GM18520 (cell line): ENCODE measurements around the gene NEU1.
A peak's percentile ranks its signal among the peaks of the same experiment; 100 is the strongest.
"Not testable (repeated sequence)": the region's sequence is repeated elsewhere in the genome, so short reads cannot be mapped to it uniquely, and the experiment has no call there.

ENCODE experiments used
- ATAC-seq: cut with Tn5 transposase; IDR thresholded peaks from one replicate; pipeline ENCODE4 v1.9.1; 2021; ENCODE audit not compliant: unreplicated experiment

Gene NEU1

DNA sequence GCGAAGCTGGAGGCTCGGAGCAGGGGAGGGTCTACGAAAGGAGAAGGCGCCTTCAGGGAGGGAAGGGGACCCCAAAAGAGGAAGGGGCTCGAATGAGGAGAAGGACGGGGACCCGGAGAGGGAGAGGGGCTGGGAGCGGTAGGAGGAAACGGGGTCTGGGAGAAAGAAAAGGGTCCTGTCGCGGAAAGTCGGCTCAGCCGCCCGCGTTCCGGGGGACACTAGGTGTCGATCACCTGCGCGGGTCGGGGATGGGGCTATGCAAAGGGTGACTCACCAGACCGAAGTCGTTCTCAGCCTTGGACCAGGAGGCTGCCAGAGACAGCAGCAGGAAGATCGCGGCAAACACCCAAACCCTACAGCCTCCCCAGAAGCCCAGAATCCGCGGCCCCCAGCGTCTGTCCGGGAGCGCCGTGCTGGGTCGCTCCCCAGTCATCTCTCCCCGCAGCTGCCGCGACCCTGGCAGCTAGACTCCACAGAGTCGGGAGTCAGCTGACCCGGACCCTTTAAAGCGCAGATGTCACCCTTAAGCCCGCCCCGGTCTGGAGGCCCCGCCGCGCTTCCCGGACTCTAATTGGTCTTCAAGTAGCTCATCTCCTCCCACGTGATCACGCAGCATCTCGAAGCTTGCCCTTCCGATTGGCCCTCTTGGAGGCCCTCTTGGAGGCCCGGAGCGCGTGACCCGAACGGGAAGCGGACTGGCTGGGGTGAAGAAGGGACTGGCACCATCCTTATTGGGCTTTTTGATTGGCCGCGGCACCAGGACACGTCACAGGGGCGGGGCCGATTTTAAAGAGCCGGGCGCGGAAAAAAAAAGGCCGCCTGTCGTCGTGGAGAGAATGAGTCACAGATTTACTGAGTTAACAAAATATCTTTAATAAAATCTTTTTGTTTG lies at the start of gene NEU1:
TSS of gene NEU1 (minus strand) at position 478 of the 892 bp plus-strand sequence. CDS start at position 433, 45 bp downstream.
- peak; percentile 91 for ATAC-seq

DNA sequence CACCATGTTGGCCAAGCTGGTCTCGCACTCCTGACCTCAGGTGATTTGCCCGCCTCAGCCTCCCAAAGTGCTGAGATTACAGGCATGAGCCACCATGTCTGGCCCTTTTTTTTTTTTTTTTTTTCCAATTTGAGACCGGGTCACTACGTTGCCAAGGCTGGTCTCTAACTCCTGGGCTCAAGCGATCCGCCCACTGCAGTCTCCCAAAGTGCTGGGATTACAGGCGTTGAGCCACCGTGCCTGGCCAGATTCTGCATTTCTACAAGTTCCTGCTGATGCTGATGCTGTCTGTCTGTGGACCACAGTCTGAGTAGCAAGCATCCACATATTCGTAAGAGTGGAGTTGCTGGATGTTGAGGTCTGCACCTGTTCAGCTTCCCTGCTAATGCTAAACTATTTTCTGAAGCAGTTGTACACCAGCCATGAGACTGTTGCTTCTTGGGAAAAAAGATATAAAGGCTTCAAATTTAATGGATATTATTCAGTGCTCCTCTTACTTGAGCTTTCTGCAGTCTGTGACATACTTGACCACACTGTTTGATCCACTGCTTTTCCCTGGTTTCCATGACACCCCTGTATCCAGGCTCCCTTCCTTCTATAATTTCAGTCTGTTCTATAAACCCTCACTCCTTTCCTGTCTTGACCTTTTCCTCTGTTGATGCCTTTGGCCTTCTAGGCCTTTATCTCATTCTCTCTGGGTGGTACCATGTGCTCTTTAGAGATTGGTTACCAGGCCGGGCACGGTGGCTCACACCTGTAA lies 49.4 kb upstream of the NEU1 start:
- no peak for ATAC-seq

DNA sequence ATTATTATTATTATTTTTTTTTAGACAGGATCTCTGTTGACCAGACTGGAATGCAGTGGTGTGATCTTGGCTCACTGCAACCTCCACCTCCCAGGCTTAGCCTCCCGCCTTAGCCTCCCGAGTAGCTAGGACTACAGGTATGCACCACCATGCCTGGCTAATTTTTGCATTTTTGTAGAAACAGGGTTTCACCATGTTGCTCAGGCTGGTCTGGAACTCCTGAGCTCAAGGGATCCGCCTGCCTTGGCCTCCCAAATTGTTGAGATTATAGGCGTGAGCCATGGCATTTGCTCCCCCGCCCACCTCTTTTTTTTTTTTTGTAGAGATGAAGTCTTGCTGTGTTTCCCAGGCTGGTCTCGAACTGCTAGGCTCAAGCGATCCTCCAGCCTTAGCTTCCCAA lies 46.7 kb upstream of the NEU1 start:
- not testable (repeated sequence) for ATAC-seq

DNA sequence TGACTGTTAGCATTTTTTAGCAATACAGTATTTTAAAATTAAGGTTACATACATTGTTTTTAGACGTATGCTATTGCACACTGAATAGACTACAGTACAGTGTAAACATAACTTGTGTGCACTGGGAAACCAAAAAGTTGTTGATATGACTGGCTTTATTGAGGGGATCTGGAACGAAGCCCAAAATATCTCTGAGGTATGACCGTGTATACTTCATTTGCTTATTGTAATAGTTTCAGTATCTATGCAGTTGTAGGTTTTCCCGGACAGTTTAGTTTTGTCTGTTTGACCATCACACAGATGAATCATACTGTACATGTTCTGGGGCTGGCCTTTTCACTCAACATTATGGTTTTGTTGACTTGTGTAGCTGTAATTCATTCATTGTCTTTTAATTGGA lies 46.2 kb upstream of the NEU1 start:
- ATAC-seq: peak; percentile 58

DNA sequence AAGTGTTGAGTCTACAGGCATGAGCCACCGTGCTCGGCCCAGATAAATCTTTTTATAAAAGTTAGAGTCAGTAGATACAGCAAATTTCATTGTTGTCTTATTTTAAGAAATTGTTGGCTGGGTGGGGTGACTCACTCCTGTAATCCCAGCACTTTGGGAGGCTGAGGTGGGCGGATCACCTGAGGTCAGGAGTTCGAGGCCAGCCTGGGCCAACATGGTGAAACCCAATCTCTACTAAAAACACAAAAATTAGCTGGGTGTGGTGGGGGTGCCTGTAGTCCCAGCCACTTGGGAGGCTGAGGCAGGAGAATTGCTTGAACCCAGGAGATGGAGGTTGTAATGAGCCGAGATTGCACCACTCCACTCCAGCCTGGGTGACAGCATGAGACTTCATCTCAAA lies 45.6 kb upstream of the NEU1 start:
- not testable (repeated sequence) for ATAC-seq

DNA sequence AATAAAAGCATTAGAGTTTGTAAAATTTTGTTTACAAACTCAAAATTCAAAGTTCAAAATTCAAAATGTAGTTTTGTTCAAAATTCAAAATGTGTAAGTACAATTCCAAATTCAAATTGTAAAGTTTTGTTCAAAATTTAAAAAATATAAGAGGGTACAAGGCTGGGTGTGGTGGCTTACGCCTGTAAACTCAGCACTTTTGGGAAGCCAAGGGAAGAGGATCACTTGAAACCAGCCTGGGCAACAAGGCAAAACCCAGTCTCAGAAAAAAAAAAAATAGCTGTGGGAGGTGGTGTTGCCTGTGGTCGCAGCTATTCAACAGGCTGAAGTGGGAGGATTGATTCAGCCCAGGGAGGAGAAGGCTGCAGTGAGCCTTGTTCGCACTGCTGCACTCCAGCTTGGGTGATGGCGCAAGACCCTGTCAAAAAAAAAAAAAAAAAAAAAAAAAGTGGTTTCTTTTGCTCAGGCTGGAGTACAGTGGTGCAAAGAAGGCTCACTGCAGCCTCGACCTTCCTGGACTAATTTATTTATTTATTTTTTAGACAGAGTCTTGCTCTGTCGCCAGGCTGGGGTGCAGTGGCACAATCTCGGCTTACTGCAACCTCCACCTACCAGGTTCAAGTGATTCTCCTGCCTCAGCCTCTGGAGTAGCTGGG lies 44.7 kb upstream of the NEU1 start:
- ATAC-seq: no peak

DNA sequence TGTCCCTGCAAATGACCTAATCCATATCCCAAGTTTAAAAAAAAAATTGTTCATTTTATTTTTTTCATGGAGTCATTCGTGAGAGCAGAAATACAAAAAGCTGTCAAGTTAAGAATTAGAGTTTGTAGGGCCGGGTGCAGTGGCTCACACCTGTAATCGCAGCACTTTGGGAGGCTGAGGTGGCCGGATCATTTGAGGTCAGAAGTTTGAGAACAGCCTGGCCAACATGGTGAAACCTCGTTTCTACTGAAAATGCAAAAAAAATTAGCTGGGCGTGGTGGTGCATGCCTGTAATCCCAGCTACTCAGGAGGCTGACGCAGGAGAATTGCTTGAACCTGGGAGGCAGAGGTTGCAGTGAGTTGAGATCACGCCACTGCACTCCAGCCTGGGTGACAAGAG lies 44.1 kb upstream of the NEU1 start:
- not testable (repeated sequence) for ATAC-seq

DNA sequence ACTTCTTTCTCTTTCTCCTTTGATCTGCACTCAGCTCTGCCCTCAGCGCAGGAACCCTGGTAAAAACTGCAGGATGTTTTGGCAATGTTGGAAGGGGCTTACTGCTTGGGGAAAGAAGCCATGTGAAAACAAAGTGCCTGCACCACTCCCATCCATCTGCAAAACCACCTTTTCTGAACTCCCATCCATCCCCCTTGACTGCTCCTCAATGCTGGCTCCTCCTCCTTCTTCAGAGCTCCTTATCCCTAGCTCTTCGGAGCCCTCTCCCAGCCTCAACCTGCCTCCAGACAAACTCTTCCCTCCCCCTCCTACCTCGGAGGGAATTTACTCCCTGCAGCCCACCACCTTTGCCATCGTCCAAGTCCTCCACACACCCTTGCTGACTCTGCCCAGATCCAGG lies 43.5 kb upstream of the NEU1 start:
- no peak for ATAC-seq

DNA sequence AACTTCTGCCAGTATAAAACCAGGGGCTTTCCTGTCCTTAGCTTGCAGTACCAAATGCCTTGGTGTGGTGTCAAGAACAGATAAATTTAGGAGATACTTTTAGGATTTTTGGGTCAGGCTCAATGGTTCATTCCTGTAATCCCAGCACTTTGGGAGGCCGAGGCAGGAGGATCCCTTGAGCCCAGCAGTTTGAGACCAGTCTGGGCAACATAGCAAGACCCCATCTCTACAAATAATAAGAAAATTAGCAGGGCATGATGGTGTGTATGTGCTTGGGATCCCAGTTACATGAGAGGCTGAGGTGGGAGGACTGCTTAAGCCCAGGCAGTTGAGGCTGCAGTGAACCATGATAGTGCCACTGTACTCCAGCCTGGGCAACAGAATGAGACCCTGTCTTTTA lies 42.4 kb upstream of the NEU1 start:
- no peak for ATAC-seq

DNA sequence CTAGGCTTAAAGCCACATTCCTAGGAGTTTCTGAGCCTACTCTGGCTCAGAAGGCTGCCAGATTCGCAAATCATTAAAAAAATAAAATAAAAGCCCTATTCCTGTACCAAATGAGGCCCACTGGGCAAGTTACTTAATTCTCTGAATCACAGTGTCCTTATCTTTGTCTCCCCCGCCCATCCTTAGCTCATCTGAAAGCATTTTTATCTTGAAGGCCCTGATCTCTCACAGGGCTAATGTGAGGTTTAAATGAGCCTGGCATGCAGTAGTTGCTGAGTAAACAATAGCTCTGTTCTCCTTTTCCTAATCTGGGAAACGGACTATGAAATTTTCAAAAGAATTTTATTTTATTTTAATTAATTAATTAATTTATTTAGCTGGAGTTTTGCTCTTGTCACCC lies 41.3 kb upstream of the NEU1 start:
- no peak for ATAC-seq

DNA sequence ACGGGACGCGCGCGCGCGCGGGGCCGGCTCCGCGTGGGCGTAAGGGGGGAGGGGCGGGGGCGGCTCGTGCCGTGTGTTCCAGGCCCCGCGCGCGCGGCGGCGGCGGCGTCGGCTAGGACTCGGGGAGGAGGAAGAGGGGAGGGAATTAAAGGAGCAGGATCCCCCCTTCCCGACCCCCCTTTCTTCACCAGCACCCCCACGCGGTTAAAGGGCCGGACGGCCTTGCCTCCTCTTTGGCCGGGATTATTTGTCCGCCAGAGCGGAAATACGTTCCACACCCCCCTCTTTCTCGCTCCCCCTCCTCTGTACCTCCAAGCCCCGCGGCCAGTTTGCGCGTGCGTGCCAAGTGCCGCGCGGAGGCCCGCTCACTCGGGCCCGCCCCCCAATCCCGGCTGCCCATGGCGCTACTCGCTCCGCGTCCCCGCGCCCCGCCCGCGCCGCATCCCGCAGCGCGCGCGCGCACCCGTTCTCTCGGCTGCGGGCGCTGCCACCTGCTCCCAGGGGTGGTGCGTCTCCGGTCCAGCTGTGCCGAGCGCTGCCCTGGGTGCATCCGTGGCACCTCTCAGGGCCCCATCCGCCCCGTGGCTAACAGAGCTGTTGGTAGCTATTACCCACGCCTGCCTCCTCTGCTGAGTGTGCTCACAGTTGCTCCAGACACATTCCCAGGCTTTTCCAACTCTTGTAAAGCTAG lies 39.5 kb upstream of the NEU1 start, which contains the start of gene ZBTB12:
TSS of gene ZBTB12 (minus strand) at position 134 of the 691 bp plus-strand sequence. CDS start 781 bp downstream, outside the sequence.
- ATAC-seq: peak; percentile 42

DNA sequence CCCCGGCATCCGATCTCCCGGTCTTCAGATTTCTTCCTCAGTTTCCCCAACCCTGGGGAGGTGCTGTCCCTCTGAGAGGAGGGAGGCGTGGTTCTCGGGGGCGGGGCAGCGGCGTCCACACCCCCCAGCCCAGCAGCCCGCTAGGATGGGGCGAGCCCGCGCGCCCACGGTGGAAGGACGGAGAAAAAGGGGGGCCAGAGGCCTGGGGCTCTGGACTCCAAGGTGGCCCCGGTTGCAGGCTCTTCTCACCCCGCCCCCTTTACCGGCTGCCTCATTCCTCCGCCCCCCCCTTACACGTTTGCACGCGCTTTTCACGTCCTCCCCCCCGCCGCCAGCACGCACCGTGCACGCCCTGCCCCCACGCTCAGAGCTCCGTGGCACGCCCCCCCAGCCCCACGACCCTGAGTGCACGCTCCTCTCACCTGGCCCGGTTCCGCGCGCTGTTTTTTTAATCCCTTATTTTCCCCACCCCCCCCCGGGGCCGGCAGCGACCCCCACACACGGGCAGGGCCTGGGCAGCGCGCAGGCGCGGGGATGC lies 38.9 kb upstream of the NEU1 start:
- ATAC-seq: no peak

DNA sequence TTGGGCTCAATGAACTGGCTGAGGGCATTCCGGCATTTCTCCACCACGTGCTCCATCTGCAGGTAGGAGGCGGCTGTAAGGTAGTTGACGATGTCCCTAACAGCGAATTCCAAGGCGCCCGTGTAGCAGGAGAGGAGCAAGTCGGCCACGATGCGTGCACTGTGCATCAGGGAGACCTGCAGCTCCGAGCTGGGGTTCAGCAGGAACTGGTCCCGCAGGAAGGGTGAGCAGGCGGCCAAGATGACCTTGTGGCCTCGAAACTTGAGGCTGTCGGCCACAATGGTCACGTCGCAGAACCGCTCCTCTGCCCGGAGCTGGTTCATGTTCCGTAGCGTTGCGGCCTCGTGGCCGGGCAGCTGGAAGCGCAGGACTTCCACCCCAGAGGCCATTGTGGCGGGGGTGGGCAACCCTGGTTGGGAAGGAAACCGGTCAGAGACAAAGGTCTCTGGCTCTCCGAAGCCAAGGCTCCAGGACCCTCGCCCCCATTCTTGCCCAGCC lies 38.3 kb upstream of the NEU1 start:
- ATAC-seq: no peak

DNA sequence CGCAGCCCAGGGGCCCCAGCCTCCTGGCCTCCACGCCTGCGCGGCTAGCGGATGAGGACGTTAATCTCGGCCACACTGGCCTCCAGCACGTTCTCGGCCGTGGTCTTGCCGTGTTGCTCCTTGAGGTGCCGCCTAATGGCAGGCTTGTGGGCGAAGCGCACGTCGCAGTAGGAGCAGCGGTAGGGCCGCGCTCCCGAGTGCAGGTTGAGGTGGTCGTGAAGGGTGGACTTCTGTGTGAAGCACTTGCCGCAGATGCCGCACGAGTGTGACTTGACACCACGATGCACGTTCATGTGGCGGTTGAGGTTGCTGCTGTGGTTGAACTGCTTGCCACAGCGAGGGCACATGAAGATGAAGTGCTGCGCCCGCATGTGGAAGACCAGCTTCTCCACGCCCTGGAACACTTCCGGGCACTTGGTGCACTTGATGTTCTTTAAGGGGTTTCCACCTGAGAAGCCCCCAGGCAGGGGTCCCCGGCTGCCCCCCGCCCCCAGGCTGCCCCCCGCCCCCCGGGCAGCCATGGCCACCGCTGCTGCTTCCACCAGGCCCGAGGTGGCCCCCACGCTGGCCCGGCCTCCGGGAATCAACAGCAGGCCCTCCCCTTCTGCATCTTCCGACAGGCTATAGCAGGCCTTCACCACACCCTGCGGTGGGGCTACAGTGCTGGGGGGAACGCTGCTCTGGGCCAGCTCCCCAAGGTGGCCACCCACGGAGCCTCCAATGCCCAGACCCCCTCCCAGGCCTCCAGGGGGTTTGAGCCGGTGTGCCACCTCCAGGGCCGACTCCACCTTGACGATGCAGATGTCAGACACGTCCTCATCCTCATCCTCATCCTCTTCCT lies 37.5 kb upstream of the NEU1 start:
- ATAC-seq: no peak

DNA sequence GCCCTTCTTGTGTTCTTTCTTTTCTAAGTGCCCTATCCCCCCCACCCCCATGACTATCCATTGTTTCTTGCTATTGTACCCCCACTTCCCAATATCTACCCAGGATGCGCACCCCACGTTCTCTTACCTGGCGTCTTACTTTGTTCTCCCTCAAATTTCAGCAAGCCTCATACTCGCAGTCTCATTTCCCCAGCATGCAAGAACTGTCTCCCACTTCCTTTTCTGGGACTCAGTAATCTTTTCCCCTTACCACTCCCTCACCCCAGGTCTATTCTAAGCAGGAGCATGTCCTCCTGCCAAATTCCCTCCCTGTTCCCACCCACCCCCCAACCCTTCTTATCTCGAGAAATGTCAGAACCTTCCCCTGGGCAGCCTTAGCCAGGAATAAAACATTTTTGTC lies 36.6 kb upstream of the NEU1 start:
- no peak for ATAC-seq

DNA sequence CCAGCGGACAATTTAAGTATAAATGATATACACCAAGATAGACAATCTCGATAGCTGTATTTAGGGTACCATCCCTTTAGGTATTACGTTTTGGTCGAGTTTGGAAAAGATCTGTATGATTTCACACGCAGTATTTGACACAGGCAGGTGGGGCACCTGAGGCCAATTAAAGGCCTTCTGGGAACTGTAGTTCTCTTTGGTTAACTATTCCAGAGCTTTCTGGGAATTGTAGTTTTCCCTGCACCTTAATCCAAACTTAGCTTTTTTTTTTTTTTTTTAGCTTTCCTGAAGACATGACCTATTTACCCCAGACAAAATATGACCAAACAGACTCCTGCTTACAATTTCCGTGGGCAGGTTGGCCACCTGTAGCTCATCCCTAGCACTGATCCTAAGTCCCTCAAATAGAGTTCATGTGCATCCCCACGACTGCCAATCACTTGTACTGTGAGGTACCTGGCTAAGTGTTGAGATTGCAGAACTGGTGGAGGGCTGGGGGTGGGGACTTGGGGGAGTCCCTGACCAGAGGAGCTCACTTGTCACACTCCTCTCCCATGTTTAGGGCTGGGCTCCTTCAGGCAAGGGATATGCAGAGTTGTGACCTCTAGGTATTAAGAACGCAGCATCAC lies 35.9 kb upstream of the NEU1 start:
- ATAC-seq: no peak

DNA sequence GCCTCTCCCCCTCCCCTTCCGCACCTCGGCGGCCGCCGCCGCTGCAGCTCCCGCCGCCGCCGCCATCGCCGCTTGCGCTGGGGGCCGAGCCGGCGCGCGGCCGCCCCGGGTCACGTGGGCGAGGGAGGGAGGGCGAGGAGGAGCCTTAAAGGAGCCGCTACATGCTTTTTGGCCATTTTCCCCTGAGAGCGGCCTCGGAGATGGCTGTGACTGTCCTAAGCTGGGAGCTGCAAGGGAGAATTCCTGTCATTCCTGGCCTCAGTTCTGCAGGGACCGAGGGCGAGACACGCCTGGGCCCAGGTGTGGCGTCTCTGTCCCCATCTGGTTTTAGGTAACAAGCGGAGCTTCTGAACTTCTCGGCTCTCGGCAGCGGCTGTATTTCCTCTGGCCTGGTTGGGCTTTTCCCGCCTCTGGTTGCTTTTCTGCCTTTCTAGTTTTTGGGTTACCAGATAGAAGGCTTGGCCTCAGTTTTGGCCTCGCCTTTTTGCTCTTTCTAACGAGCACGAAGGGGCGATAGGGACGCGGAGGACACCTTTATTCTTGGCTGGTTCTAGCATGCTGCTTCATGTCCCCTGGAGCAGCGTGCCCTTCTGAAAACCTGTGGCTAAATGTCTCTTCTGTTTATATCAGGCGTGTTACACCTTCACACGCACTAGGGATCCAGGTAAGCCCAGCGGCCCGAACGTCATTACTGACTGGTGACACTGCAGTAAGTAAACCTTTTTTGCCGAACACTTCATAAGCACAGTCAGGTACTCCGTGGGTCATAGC lies 35.2 kb upstream of the NEU1 start, which contains the start of gene EHMT2:
TSS of gene EHMT2 (minus strand) at position 87 of the 771 bp plus-strand sequence. CDS start at position 66, 21 bp downstream.
- ATAC-seq: peak; percentile 41
